Measurements from ENCODE around the gene TMC7. TPM values are rescaled to one million over a fixed set of nuclear protein-coding genes. Genes with fewer than 3 reads are reported as not detected.

The TMC7 gene
- under 1 TPM; 0.22 to 0.41 TPM for polyA plus RNA-seq

- Histone ChIP-seq H3K27ac (ENCODE audit: low read depth in 2 of 2, low read length in 1 of 2) (peak within 1 kb of the TSS in 1 of 2 donors; percentile 13), H3K4me3 (ENCODE audit: low read depth in 1 of 2, low read length in 2 of 2) (peak within 1 kb of the TSS; percentile 54 to 66), H3K27me3 (ENCODE audit: control insufficient read depth in 1 of 2, insufficient read depth in 2 of 2, low read length in 2 of 2) (no peaks in the 10 kb centered on the region), H3K4me1 (ENCODE audit: control insufficient read depth in 2 of 2, insufficient read depth in 2 of 2, low read length in 1 of 2) (no peaks in the 10 kb centered on the region), H3K36me3 (ENCODE audit: control insufficient read depth in 2 of 2, insufficient read depth in 2 of 2, low read length in 1 of 2) (no peaks in the 10 kb centered on the region), H3K9me3 (ENCODE audit: control insufficient read depth in 2 of 2, insufficient read depth in 1 of 2, low read depth in 1 of 2, low read length in 1 of 2) (no peaks in the 10 kb centered on the region)
- 7% methylated on average over 61 to 64 of the region's 64 CpGs for WGBS, 2 donors
Observed at GRCh38 chr16:18983565-18984434, at the start of gene TMC7. Gene TMC7, plus strand, starts transcription at chr16:18983934. Its CDS starts 130 bp downstream, at chr16:18984064.

DNA sequence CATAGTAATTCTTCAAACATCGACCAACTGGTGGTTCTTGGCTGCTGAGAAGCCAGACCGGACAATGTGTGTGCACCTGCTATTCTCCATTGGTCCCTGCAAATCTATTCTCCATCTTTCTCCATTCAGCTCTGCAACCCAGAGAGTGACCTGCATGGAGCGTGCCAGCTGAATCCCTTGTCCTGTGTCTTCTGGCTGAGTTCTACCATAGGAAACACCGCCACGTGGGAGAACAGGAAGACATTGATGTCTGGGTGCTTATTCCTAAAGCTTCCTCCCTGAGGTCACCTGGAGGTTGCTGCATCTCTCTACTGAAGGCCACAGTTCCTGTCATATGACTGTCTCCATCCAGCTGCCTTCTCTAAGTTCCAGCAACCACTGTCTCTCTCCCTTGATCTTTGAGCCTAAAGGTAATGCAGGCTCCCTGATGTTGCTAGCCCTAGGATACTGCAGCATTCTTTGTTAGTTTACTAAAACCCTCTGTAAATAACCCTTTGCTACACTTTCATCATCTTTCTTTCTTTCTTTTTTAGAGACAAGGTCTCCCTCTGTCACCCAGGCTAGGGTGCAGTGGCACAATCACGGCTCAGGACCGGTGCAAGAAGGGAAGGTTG, 46.9 kb upstream of the TMC7 start:
- H3K36me3 ChIP-seq (ENCODE audit: control insufficient read depth in 2 of 2, insufficient read depth in 2 of 2, low read length in 1 of 2), result no peaks in the 10 kb centered on the region
- no peaks in the 10 kb centered on the region for H3K27me3 ChIP-seq (ENCODE audit: control insufficient read depth in 1 of 2, insufficient read depth in 2 of 2, low read length in 2 of 2)
- WGBS, 2 donors, result 81 to 86% methylated on average over 7 of the region's 7 CpGs
- H3K4me1 ChIP-seq (ENCODE audit: control insufficient read depth in 2 of 2, insufficient read depth in 2 of 2, low read length in 1 of 2), result no peaks in the 10 kb centered on the region
- no peaks in the 10 kb centered on the region for H3K9me3 ChIP-seq (ENCODE audit: control insufficient read depth in 2 of 2, insufficient read depth in 1 of 2, low read depth in 1 of 2, low read length in 1 of 2)
- H3K4me3 ChIP-seq (ENCODE audit: low read depth in 1 of 2, low read length in 2 of 2), result no peak overlapping the region
- no peak overlapping the region for H3K27ac ChIP-seq (ENCODE audit: low read depth in 2 of 2, low read length in 1 of 2)

GRCh38 chr16:18937390-18937789, 46.3 kb upstream of the TMC7 start:
- Histone ChIP-seq H3K4me1 (ENCODE audit: control insufficient read depth in 2 of 2, insufficient read depth in 2 of 2, low read length in 1 of 2) (no peaks in the 10 kb centered on the region), H3K4me3 (ENCODE audit: low read depth in 1 of 2, low read length in 2 of 2) (no peak overlapping the region), H3K27ac (ENCODE audit: low read depth in 2 of 2, low read length in 1 of 2) (no peak overlapping the region), H3K36me3 (ENCODE audit: control insufficient read depth in 2 of 2, insufficient read depth in 2 of 2, low read length in 1 of 2) (no peaks in the 10 kb centered on the region), H3K27me3 (ENCODE audit: control insufficient read depth in 1 of 2, insufficient read depth in 2 of 2, low read length in 2 of 2) (no peaks in the 10 kb centered on the region), H3K9me3 (ENCODE audit: control insufficient read depth in 2 of 2, insufficient read depth in 1 of 2, low read depth in 1 of 2, low read length in 1 of 2) (no peaks in the 10 kb centered on the region)

DNA sequence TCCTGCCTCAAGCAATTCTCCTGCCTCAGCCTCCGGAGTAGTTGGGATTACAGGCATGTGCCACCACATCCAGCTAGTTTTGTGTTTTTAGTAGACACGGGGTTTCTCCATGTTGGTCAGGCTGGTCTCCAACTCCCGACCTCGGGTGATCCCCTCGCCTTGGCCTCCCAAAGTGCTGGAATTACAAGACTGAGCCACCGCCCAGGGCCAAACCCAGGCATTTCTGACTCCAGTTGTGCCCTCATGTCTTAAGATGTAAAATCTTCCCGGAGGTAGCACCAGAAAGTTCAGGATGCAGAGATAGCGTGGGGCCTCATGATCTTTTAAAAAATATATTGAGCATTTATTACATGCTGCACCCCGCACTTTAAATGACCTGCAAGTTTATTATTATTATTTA, 44.7 kb upstream of the TMC7 start:
- Histone ChIP-seq H3K4me1 (ENCODE audit: control insufficient read depth in 2 of 2, insufficient read depth in 2 of 2, low read length in 1 of 2) (no peaks in the 10 kb centered on the region), H3K4me3 (ENCODE audit: low read depth in 1 of 2, low read length in 2 of 2) (no peak overlapping the region), H3K27me3 (ENCODE audit: control insufficient read depth in 1 of 2, insufficient read depth in 2 of 2, low read length in 2 of 2) (no peaks in the 10 kb centered on the region), H3K9me3 (ENCODE audit: control insufficient read depth in 2 of 2, insufficient read depth in 1 of 2, low read depth in 1 of 2, low read length in 1 of 2) (no peaks in the 10 kb centered on the region), H3K27ac (ENCODE audit: low read depth in 2 of 2, low read length in 1 of 2) (no peak overlapping the region), H3K36me3 (ENCODE audit: control insufficient read depth in 2 of 2, insufficient read depth in 2 of 2, low read length in 1 of 2) (no peaks in the 10 kb centered on the region)
- whole genome bisulfite sequencing, 2 donors, result 94 to 97% methylated on average over 9 of the region's 9 CpGs

DNA sequence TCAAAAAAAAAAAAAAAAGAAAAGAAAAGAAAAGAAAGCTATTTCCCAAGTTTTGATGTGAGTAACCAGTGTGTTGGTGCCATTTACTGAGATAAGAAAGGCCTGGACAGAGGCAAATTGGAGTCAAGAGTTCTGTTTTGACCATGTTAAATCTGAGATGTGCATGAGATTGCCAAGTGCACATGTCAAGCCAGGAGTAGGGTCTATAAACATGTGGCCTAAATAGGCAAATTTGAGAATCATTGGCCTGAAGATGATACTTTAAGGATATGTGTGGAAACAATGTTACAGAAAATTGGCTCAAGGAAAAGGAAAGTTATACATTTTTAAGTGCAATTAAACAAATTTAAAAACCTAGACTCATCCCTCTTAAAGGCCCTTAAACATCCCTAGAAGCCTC, 42.3 kb upstream of the TMC7 start:
- H3K4me1 ChIP-seq (ENCODE audit: control insufficient read depth in 2 of 2, insufficient read depth in 2 of 2, low read length in 1 of 2), result no peaks in the 10 kb centered on the region
- no peak overlapping the region for H3K4me3 ChIP-seq (ENCODE audit: low read depth in 1 of 2, low read length in 2 of 2)
- peak overlapping the region in 1 of 2 donors; percentile 38 for H3K27ac ChIP-seq (ENCODE audit: low read depth in 2 of 2, low read length in 1 of 2)
- H3K9me3 ChIP-seq (ENCODE audit: control insufficient read depth in 2 of 2, insufficient read depth in 1 of 2, low read depth in 1 of 2, low read length in 1 of 2), result no peaks in the 10 kb centered on the region
- H3K36me3 ChIP-seq (ENCODE audit: control insufficient read depth in 2 of 2, insufficient read depth in 2 of 2, low read length in 1 of 2), result no peaks in the 10 kb centered on the region
- H3K27me3 ChIP-seq (ENCODE audit: control insufficient read depth in 1 of 2, insufficient read depth in 2 of 2, low read length in 2 of 2), result no peaks in the 10 kb centered on the region

DNA sequence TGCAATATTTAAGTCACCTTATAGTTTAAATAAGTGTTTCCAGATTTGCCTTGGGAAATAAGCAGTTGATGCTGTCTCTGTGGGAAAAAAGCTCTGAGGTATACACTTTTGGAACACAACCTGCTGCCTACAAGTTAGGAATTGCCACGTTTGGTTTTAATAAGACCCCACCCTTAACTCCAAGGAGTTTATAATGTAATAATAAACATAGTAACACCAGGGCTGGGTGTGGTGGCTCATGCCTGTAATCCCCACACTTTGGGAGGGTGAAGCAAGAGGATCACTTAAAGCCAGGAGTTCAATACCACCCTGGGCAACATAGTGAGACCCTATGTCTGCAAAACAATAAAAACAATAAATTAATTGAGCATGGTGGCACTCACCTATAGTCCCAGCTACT, 41.7 kb upstream of the TMC7 start:
- Histone ChIP-seq H3K4me1 (ENCODE audit: control insufficient read depth in 2 of 2, insufficient read depth in 2 of 2, low read length in 1 of 2) (no peaks in the 10 kb centered on the region), H3K9me3 (ENCODE audit: control insufficient read depth in 2 of 2, insufficient read depth in 1 of 2, low read depth in 1 of 2, low read length in 1 of 2) (no peaks in the 10 kb centered on the region), H3K4me3 (ENCODE audit: low read depth in 1 of 2, low read length in 2 of 2) (no peak overlapping the region), H3K27ac (ENCODE audit: low read depth in 2 of 2, low read length in 1 of 2) (peak overlapping the region; percentile 3 to 52), H3K27me3 (ENCODE audit: control insufficient read depth in 1 of 2, insufficient read depth in 2 of 2, low read length in 2 of 2) (no peaks in the 10 kb centered on the region), H3K36me3 (ENCODE audit: control insufficient read depth in 2 of 2, insufficient read depth in 2 of 2, low read length in 1 of 2) (no peaks in the 10 kb centered on the region)
- WGBS, 2 donors, result 28 to 41% methylated on average over 1 of the region's 1 CpG

- Histone ChIP-seq H3K36me3 (ENCODE audit: control insufficient read depth in 2 of 2, insufficient read depth in 2 of 2, low read length in 1 of 2) (no peaks in the 10 kb centered on the region), H3K27me3 (ENCODE audit: control insufficient read depth in 1 of 2, insufficient read depth in 2 of 2, low read length in 2 of 2) (no peaks in the 10 kb centered on the region), H3K27ac (ENCODE audit: low read depth in 2 of 2, low read length in 1 of 2) (no peak overlapping the region), H3K9me3 (ENCODE audit: control insufficient read depth in 2 of 2, insufficient read depth in 1 of 2, low read depth in 1 of 2, low read length in 1 of 2) (no peaks in the 10 kb centered on the region), H3K4me3 (ENCODE audit: low read depth in 1 of 2, low read length in 2 of 2) (no peak overlapping the region), H3K4me1 (ENCODE audit: control insufficient read depth in 2 of 2, insufficient read depth in 2 of 2, low read length in 1 of 2) (no peaks in the 10 kb centered on the region)
- WGBS, 2 donors, result 86 to 93% methylated on average over 7 of the region's 7 CpGs
Observed at GRCh38 chr16:18943414-18943813, 40.3 kb upstream of the TMC7 start.

DNA sequence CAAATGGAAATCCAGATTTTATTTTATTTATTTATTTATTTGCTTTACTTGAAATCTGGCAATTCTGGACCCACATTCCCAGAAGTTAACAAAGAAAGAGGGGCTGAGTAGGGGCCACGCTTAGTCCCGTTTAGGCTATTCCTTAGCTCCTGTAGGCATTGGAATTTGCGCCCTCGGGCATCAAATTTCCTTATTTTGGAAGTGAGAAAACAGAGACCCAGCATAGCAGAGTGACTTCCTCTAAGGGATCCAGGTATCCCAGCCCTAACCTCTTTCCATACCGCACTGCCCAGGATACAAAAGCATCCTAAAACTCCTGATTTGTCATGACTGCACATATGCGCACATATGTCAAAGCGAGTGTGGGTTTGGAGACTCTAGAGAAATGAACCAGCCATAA, 38.5 kb upstream of the TMC7 start:
- Histone ChIP-seq H3K27me3 (ENCODE audit: control insufficient read depth in 1 of 2, insufficient read depth in 2 of 2, low read length in 2 of 2) (no peaks in the 10 kb centered on the region), H3K36me3 (ENCODE audit: control insufficient read depth in 2 of 2, insufficient read depth in 2 of 2, low read length in 1 of 2) (no peaks in the 10 kb centered on the region), H3K4me3 (ENCODE audit: low read depth in 1 of 2, low read length in 2 of 2) (no peak overlapping the region), H3K27ac (ENCODE audit: low read depth in 2 of 2, low read length in 1 of 2) (no peak overlapping the region), H3K9me3 (ENCODE audit: control insufficient read depth in 2 of 2, insufficient read depth in 1 of 2, low read depth in 1 of 2, low read length in 1 of 2) (no peaks in the 10 kb centered on the region), H3K4me1 (ENCODE audit: control insufficient read depth in 2 of 2, insufficient read depth in 2 of 2, low read length in 1 of 2) (no peaks in the 10 kb centered on the region)
- whole genome bisulfite sequencing, 2 donors, result 81% methylated on average over 7 of the region's 7 CpGs

GRCh38 chr16:18948372-18949020, 35.2 kb upstream of the TMC7 start:
- WGBS, 2 donors, result 60 to 83% methylated on average over 9 of the region's 9 CpGs
- H3K36me3 ChIP-seq (ENCODE audit: control insufficient read depth in 2 of 2, insufficient read depth in 2 of 2, low read length in 1 of 2), result no peaks in the 10 kb centered on the region
- H3K4me3 ChIP-seq (ENCODE audit: low read depth in 1 of 2, low read length in 2 of 2), result no peak overlapping the region
- H3K9me3 ChIP-seq (ENCODE audit: control insufficient read depth in 2 of 2, insufficient read depth in 1 of 2, low read depth in 1 of 2, low read length in 1 of 2), result no peaks in the 10 kb centered on the region
- no peak overlapping the region for H3K27ac ChIP-seq (ENCODE audit: low read depth in 2 of 2, low read length in 1 of 2)
- peaks cover 0 to 2% of the 10 kb centered on the region in 2 donors for H3K4me1 ChIP-seq (ENCODE audit: control insufficient read depth in 2 of 2, insufficient read depth in 2 of 2, low read length in 1 of 2)
- no peaks in the 10 kb centered on the region for H3K27me3 ChIP-seq (ENCODE audit: control insufficient read depth in 1 of 2, insufficient read depth in 2 of 2, low read length in 2 of 2)
